ENCODE results near the gene SLC26A4. TPM values are rescaled to one million over a fixed set of nuclear protein-coding genes. Genes with fewer than 3 reads are reported as not detected.

Gene SLC26A4
- total RNA-seq, 1 experiment from 2014 or later, result 0.22 TPM

DNA sequence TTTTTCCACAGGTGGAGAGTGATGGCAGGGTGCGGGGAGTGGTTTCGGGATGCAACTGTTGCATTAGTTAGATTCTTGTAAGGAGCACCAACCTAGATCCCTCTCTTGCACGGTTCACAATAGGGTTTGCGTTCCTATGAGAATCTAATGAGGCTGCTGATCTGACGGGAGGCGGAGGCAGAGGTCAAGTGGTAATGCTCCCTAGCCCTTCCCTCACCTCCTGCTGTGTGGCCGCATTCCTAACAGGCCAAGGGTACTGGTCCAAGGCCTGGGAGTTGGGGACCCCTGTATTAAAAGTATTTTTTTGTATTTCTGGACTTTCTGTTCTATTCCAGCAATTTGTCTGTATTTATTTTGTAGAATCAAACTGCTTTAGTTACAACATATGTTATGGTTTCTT is 90.5 kb downstream of the SLC26A4 start (continued):
- no peak for TF ChIP-seq ZNF281 (CRISPR knock-in tag; IDR thresholded peaks at IDR 0.05)
- TF ChIP-seq, protein P1, sequence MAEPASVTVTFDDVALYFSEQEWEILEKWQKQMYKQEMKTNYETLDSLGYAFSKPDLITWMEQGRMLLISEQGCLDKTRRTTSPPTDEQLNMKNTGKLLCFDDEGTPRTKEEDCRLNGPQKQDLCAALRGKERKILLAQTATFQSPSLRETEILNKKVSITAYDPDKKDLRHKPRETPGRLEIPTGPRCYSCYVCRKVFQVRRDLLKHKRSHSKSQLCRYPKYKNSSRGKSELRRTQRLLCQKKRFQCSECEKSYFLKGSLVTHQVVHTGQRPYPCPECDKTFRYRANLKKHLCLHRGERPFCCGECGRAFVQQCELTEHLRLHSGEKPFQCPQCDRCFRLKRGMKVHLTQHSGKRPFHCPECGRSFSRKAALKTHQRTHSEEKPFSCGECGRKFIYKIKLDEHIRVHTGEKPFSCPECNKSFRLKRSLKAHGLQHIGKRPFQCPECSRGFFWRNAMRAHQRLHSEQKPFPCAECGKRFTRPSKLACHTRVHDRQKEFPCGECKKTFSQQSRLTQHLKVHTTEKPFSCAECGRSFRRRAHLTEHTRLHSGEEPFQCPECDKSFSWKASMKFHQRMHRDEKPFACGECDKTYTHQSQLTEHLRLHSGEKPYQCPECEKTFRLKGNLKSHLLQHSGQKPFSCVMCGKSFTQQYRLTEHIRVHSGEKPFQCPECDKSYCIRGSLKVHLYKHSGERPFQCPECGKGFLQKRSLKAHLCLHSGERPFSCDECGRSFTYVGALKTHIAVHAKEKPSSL (CRISPR knock-in tag; conservative IDR thresholded peaks at IDR 0.05), result no peak
- TF ChIP-seq GTF2I (CRISPR knock-in tag; conservative IDR thresholded peaks at IDR 0.05), result no peak

DNA sequence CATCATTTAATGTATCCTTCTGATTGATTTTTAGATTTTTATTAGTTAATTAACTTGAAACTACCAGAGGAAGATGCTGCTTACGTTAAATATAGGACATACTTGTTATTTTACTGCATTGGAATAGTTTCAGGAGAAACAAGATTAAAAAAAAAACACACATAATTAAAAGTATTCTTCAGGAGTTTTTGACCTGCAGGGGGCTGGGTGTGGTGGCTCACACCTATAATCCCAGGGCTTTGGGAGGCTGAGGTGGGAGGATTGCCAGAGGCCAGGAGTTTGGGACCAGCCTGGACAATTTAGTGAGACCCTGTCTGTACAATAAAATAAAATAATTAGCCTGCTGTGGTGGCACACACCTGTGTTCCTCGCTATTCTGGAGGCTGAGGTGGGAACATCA is 94.0 kb downstream of the SLC26A4 start:
- Mint-ChIP-seq H3K4me1 (no peaks in the 10 kb centered on the region), H3K9me3 (no peaks in the 10 kb centered on the region), H3K36me3 (peaks cover 70% of the 10 kb centered on the region), H3K27ac (no peak overlapping the region), H3K27me3 (ENCODE audit: low read depth) (no peaks in the 10 kb centered on the region), H3K4me3 (no peak overlapping the region)
- ATAC-seq, result no peak
- CTCF ChIA-PET, result no interaction called here
- no peak for DNase-seq (ENCODE audit: low spot score)
- POLR2A ChIA-PET, result no interaction called here
- no peak for TF ChIP-seq NFATC4 (CRISPR knock-in tag; IDR thresholded peaks at IDR 0.05)
- TF ChIP-seq PRRX2 (CRISPR knock-in tag; IDR thresholded peaks at IDR 0.05), result no peak
- TF ChIP-seq, protein P2, sequence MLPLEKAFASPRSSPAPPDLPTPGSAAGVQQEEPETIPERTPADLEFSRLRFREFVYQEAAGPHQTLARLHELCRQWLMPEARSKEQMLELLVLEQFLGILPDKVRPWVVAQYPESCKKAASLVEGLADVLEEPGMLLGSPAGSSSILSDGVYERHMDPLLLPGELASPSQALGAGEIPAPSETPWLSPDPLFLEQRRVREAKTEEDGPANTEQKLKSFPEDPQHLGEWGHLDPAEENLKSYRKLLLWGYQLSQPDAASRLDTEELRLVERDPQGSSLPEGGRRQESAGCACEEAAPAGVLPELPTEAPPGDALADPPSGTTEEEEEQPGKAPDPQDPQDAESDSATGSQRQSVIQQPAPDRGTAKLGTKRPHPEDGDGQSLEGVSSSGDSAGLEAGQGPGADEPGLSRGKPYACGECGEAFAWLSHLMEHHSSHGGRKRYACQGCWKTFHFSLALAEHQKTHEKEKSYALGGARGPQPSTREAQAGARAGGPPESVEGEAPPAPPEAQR (CRISPR knock-in tag; IDR thresholded peaks at IDR 0.05), result no peak
- TF ChIP-seq NFYB (CRISPR knock-in tag; conservative IDR thresholded peaks at IDR 0.05; ENCODE audit: low read depth), result no peak
- no peak for TF ChIP-seq MLX (CRISPR knock-in tag; IDR thresholded peaks at IDR 0.05)
- no peak for TF ChIP-seq NR2C2 (CRISPR knock-in tag; IDR thresholded peaks at IDR 0.05)
- TF ChIP-seq ATF6 (CRISPR knock-in tag; IDR thresholded peaks at IDR 0.05), result no peak
- no peak for TF ChIP-seq HMGA2 (CRISPR knock-in tag; IDR thresholded peaks at IDR 0.05)
- TF ChIP-seq, protein P3, sequence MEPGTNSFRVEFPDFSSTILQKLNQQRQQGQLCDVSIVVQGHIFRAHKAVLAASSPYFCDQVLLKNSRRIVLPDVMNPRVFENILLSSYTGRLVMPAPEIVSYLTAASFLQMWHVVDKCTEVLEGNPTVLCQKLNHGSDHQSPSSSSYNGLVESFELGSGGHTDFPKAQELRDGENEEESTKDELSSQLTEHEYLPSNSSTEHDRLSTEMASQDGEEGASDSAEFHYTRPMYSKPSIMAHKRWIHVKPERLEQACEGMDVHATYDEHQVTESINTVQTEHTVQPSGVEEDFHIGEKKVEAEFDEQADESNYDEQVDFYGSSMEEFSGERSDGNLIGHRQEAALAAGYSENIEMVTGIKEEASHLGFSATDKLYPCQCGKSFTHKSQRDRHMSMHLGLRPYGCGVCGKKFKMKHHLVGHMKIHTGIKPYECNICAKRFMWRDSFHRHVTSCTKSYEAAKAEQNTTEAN (CRISPR knock-in tag; IDR thresholded peaks at IDR 0.05), result no peak
- TF ChIP-seq ZNF423 (CRISPR knock-in tag; IDR thresholded peaks at IDR 0.05), result no peak
- TF ChIP-seq, protein P1 (CRISPR knock-in tag; conservative IDR thresholded peaks at IDR 0.05), result no peak
- TF ChIP-seq, protein P4, sequence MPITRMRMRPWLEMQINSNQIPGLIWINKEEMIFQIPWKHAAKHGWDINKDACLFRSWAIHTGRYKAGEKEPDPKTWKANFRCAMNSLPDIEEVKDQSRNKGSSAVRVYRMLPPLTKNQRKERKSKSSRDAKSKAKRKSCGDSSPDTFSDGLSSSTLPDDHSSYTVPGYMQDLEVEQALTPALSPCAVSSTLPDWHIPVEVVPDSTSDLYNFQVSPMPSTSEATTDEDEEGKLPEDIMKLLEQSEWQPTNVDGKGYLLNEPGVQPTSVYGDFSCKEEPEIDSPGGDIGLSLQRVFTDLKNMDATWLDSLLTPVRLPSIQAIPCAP (CRISPR knock-in tag; IDR thresholded peaks at IDR 0.05), result no peak
- TF ChIP-seq, protein P5, sequence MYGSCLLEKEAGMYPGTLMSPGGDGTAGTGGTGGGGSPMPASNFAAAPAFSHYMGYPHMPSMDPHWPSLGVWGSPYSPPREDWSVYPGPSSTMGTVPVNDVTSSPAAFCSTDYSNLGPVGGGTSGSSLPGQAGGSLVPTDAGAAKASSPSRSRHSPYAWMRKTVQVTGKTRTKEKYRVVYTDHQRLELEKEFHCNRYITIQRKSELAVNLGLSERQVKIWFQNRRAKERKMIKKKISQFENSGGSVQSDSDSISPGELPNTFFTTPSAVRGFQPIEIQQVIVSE (CRISPR knock-in tag; IDR thresholded peaks at IDR 0.05; ENCODE audit: borderline replicate concordance), result no peak
- TF ChIP-seq NR3C1 (CRISPR knock-in tag; conservative IDR thresholded peaks at IDR 0.05; ENCODE audit: low read depth), result no peak
- TF ChIP-seq JUN (CRISPR knock-in tag; IDR thresholded peaks at IDR 0.05), result no peak
- TF ChIP-seq, protein P6, sequence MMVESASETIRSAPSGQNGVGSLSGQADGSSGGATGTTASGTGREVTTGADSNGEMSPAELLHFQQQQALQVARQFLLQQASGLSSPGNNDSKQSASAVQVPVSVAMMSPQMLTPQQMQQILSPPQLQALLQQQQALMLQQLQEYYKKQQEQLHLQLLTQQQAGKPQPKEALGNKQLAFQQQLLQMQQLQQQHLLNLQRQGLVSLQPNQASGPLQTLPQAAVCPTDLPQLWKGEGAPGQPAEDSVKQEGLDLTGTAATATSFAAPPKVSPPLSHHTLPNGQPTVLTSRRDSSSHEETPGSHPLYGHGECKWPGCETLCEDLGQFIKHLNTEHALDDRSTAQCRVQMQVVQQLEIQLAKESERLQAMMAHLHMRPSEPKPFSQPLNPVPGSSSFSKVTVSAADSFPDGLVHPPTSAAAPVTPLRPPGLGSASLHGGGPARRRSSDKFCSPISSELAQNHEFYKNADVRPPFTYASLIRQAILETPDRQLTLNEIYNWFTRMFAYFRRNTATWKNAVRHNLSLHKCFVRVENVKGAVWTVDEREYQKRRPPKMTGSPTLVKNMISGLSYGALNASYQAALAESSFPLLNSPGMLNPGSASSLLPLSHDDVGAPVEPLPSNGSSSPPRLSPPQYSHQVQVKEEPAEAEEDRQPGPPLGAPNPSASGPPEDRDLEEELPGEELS (CRISPR knock-in tag; IDR thresholded peaks at IDR 0.05), result no peak
- no peak for TF ChIP-seq RELA (CRISPR knock-in tag; IDR thresholded peaks at IDR 0.05; ENCODE audit: borderline replicate concordance)
- no peak for TF ChIP-seq TEAD4 (CRISPR knock-in tag; IDR thresholded peaks at IDR 0.05)

Data from WTC11 (cell line).